GM12875 (cell line): ENCODE measurements around the gene CADM2.
"Not testable (repeated sequence)": the region's sequence is repeated elsewhere in the genome, so short reads cannot be mapped to it uniquely, and the experiment has no call there.

ENCODE experiments used
- H3K4me3 ChIP-seq: one replicate; pipeline ENCODE4 v1.5.1; 2011; ENCODE audit warnings: low read depth, low read length, control low read depth
- CTCF ChIP-seq: IDR thresholded peaks from 2 replicates; pipeline ENCODE4 v1.5.1; 2011; ENCODE audit warnings: low read depth, mild to moderate bottlenecking, control low read depth, inconsistent platforms, low read length, moderate library complexity, borderline replicate concordance; ENCODE audit not compliant: insufficient read depth

Gene CADM2

GRCh38 chr3:85697156-85697555 lies 738.4 kb downstream of the CADM2 start:
- TF ChIP-seq CTCF, result no peak
- H3K4me3 ChIP-seq, result no peak overlapping the region

GRCh38 chr3:85706130-85706529 lies 747.3 kb downstream of the CADM2 start:
- no peak for TF ChIP-seq CTCF

GRCh38 chr3:85708325-85708724 lies 749.5 kb downstream of the CADM2 start:
- not testable (repeated sequence) for H3K4me3 ChIP-seq

More at GRCh38 chr3:85706130-85706529, 747.3 kb downstream of the CADM2 start:
- H3K4me3 ChIP-seq, result no peak overlapping the region

GRCh38 chr3:85709346-85709892 lies 750.6 kb downstream of the CADM2 start:
- TF ChIP-seq CTCF, result no peak
- H3K4me3 ChIP-seq, result no peak overlapping the region

GRCh38 chr3:85710490-85710889 lies 751.7 kb downstream of the CADM2 start:
- no peak overlapping the region for H3K4me3 ChIP-seq
- no peak for TF ChIP-seq CTCF

- H3K4me3 ChIP-seq, result no peak overlapping the region
- TF ChIP-seq CTCF, result no peak
Observed at GRCh38 chr3:85721409-85722145, 762.8 kb downstream of the CADM2 start.

GRCh38 chr3:85725809-85726208 lies 767.0 kb downstream of the CADM2 start:
- no peak overlapping the region for H3K4me3 ChIP-seq
- TF ChIP-seq CTCF, result no peak
